Measurements from ENCODE around the gene SULT1C3.
"Not testable (repeated sequence)": the region's sequence is repeated elsewhere in the genome, so short reads cannot be mapped to it uniquely, and the experiment has no call there.

The SULT1C3 gene

GRCh38 chr2:108244667-108245414 is 5.1 kb downstream of the SULT1C3 start:
- DNase-seq (ENCODE audit: low spot score) = no peak

GRCh38 chr2:108253106-108253505 is 13.3 kb downstream of the SULT1C3 start:
- no peak for DNase-seq (ENCODE audit: low spot score)

GRCh38 chr2:108257757-108258331 is 18.1 kb downstream of the SULT1C3 start:
- no peak for DNase-seq (ENCODE audit: low spot score)

GRCh38 chr2:108260773-108261172 is 21.0 kb downstream of the SULT1C3 start:
- DNase-seq (ENCODE audit: low spot score) = no peak

- no peak for DNase-seq (ENCODE audit: low spot score)
These were observed 22.3 kb downstream of the SULT1C3 start for GRCh38 chr2:108262036-108262435.

GRCh38 chr2:108263401-108263800 is 23.6 kb downstream of the SULT1C3 start:
- DNase-seq (ENCODE audit: low spot score) = no peak

- DNase-seq (ENCODE audit: low spot score) = peak; percentile 38
These were observed 26.4 kb downstream of the SULT1C3 start for GRCh38 chr2:108266218-108266617.

GRCh38 chr2:108267101-108267500 is 27.3 kb downstream of the SULT1C3 start:
- DNase-seq (ENCODE audit: low spot score) = no peak

- peak; percentile 25 for DNase-seq (ENCODE audit: low spot score)
These were observed 28.2 kb downstream of the SULT1C3 start for GRCh38 chr2:108268001-108268400.

GRCh38 chr2:108270346-108270745 is 30.6 kb downstream of the SULT1C3 start:
- DNase-seq (ENCODE audit: low spot score) = no peak

GRCh38 chr2:108270768-108271506 is 31.2 kb downstream of the SULT1C3 start:
- DNase-seq (ENCODE audit: low spot score) = no peak

GRCh38 chr2:108271691-108272253 is 32.0 kb downstream of the SULT1C3 start:
- peak; percentile 82 for DNase-seq (ENCODE audit: low spot score)

GRCh38 chr2:108278631-108279030 is 38.9 kb downstream of the SULT1C3 start:
- no peak for DNase-seq (ENCODE audit: low spot score)

GRCh38 chr2:108279468-108279867 is 39.7 kb downstream of the SULT1C3 start:
- no peak for DNase-seq (ENCODE audit: low spot score)

GRCh38 chr2:108280466-108280865 is 40.7 kb downstream of the SULT1C3 start:
- DNase-seq (ENCODE audit: low spot score) = no peak

- DNase-seq (ENCODE audit: low spot score) = not testable (repeated sequence)
These were observed 44.8 kb downstream of the SULT1C3 start for GRCh38 chr2:108284566-108284965.

- no peak for DNase-seq (ENCODE audit: low spot score)
These were observed 45.8 kb downstream of the SULT1C3 start for GRCh38 chr2:108285616-108286015.

- DNase-seq (ENCODE audit: low spot score) = no peak
These were observed 47.4 kb downstream of the SULT1C3 start for GRCh38 chr2:108287169-108287568.

GRCh38 chr2:108288534-108289106 is 48.9 kb downstream of the SULT1C3 start, which contains the start of gene SULT1C2:
Gene SULT1C2, plus strand, starts transcription at chr2:108288895. Its CDS starts 4,773 bp downstream, at chr2:108293668.
- peak; percentile 53 for DNase-seq (ENCODE audit: low spot score)

GRCh38 chr2:108293850-108294249 is 54.1 kb downstream of the SULT1C3 start:
- DNase-seq (ENCODE audit: low spot score) = no peak

- DNase-seq (ENCODE audit: low spot score) = peak; percentile 75
These were observed 57.8 kb downstream of the SULT1C3 start for GRCh38 chr2:108297436-108298141.

- DNase-seq (ENCODE audit: low spot score) = no peak
These were observed 61.8 kb downstream of the SULT1C3 start for GRCh38 chr2:108301558-108301957.
